SU-DHL-6 (cell line): Measurements from ENCODE around the gene FITM1.
A peak's percentile ranks its signal among the peaks of the same experiment; 100 is the strongest.

Experiments
- H2AFZ ChIP-seq: fragments of 200-600 bp; sonication (generic); 2 replicates; pipeline ENCODE4 v1.6.1; 2014; ENCODE audit warnings: low read depth, mild to moderate bottlenecking, moderate library complexity, mixed read lengths, antibody characterized with exemption, low read length; ENCODE audit not compliant: severe bottlenecking
- H3F3A ChIP-seq: fragments of 200-600 bp; shearing (Covaris generic); 2 replicates; pipeline ENCODE4 v1.6.0; 2016; ENCODE audit warnings: antibody characterized with exemption, mild to moderate bottlenecking; ENCODE audit not compliant: insufficient read depth
- H3K27ac ChIP-seq: fragments of 200-600 bp; sonication (generic); 2 replicates; pipeline ENCODE4 v1.5.1; 2016; ENCODE audit warnings: low read depth, mild to moderate bottlenecking, low read length, moderate library complexity, mixed read lengths
- H3K27me3 ChIP-seq: fragments of 200-600 bp; sonication (generic), shearing (Covaris generic); 2 replicates; pipeline ENCODE4 v1.6.0; 2014; ENCODE audit warnings: mild to moderate bottlenecking, low read length
- H3K36me3 ChIP-seq: fragments of 200-600 bp; sonication (generic); 2 replicates; pipeline ENCODE4 v1.6.1; 2014; ENCODE audit warnings: mild to moderate bottlenecking, low read length, mixed read lengths
- H3K4me2 ChIP-seq: fragments of 300-600, 200-600 bp; shearing (Covaris generic), sonication (generic); 2 replicates; pipeline ENCODE4 v1.6.0; 2014; ENCODE audit warnings: low read length, low read depth, mild to moderate bottlenecking; ENCODE audit not compliant: poor library complexity, severe bottlenecking
- H3K4me3 ChIP-seq: fragments of 200-600 bp; sonication (generic); 2 replicates; pipeline ENCODE4 v1.5.1; 2014; ENCODE audit warnings: antibody characterized with exemption, low read length, mild to moderate bottlenecking, mixed read lengths; ENCODE audit not compliant: insufficient read depth, poor library complexity, severe bottlenecking
- H3K79me2 ChIP-seq: fragments of 200-600 bp; sonication (generic); 2 replicates; pipeline ENCODE4 v1.6.1; 2014; ENCODE audit warnings: mild to moderate bottlenecking, low read length, moderate library complexity; ENCODE audit not compliant: insufficient read depth
- H3K9ac ChIP-seq: fragments of 200-600 bp; sonication (generic); 2 replicates; pipeline ENCODE4 v1.7.0; 2014; ENCODE audit warnings: mild to moderate bottlenecking, low read length
- H3K9me2 ChIP-seq: fragments of 200-600 bp; sonication (generic); replicated peaks from 2 replicates; pipeline ENCODE4 v1.6.1; 2014; ENCODE audit warnings: low read length; ENCODE audit not compliant: insufficient read depth
- H3K9me3 ChIP-seq: fragments of 200-600 bp; sonication (generic); 2 replicates; pipeline ENCODE4 v1.6.1; 2014; ENCODE audit warnings: low read length, mixed read lengths; ENCODE audit not compliant: insufficient read depth
- H4K20me1 ChIP-seq: fragments of 200-600 bp; sonication (generic); 2 replicates; pipeline ENCODE4 v1.6.1; 2014; ENCODE audit warnings: low read depth, mild to moderate bottlenecking, antibody characterized with exemption, low read length, moderate library complexity, mixed read lengths
- EZH2phosphoT487 ChIP-seq: fragments of 200-600 bp; sonication (generic), shearing (Covaris generic); conservative IDR thresholded peaks from 2 replicates; pipeline ENCODE4 v1.6.1; 2018; ENCODE audit warnings: mild to moderate bottlenecking, antibody characterized with exemption, low read length, moderate library complexity, mixed read lengths
- TF ChIP-seq, protein P1 (sequence below): fragments of 200-600 bp; sonication (generic); IDR thresholded peaks from one replicate; pipeline ENCODE4 v1.5.1; 2017; ENCODE audit warnings: antibody characterized with exemption, mild to moderate bottlenecking, low read length, moderate library complexity; ENCODE audit not compliant: insufficient read depth, poor library complexity, severe bottlenecking

The FITM1 gene

GRCh38 chr14:24138396-24139271 lies 8.2 kb downstream of the FITM1 start:
- H3K4me2 ChIP-seq: peak overlapping the region; percentile 89
- H3K27me3 ChIP-seq: no peaks in the 10 kb centered on the region
- no peaks in the 10 kb centered on the region for H3K9me3 ChIP-seq
- H3F3A ChIP-seq: peaks cover 39% of the 10 kb centered on the region
- H3K9me2 ChIP-seq: no peaks in the 10 kb centered on the region
- no peaks in the 10 kb centered on the region for H3K36me3 ChIP-seq
- H3K79me2 ChIP-seq: peaks cover 20% of the 10 kb centered on the region
- H3K27ac ChIP-seq: no peak overlapping the region
- H3K9ac ChIP-seq: no peak overlapping the region
- no peaks in the 10 kb centered on the region for H4K20me1 ChIP-seq
- H2AFZ ChIP-seq: no peak overlapping the region
- no peak overlapping the region for H3K4me3 ChIP-seq
- no peak for TF ChIP-seq EZH2phosphoT487
- TF ChIP-seq, protein P1, sequence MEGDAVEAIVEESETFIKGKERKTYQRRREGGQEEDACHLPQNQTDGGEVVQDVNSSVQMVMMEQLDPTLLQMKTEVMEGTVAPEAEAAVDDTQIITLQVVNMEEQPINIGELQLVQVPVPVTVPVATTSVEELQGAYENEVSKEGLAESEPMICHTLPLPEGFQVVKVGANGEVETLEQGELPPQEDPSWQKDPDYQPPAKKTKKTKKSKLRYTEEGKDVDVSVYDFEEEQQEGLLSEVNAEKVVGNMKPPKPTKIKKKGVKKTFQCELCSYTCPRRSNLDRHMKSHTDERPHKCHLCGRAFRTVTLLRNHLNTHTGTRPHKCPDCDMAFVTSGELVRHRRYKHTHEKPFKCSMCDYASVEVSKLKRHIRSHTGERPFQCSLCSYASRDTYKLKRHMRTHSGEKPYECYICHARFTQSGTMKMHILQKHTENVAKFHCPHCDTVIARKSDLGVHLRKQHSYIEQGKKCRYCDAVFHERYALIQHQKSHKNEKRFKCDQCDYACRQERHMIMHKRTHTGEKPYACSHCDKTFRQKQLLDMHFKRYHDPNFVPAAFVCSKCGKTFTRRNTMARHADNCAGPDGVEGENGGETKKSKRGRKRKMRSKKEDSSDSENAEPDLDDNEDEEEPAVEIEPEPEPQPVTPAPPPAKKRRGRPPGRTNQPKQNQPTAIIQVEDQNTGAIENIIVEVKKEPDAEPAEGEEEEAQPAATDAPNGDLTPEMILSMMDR: no peak

GRCh38 chr14:24139272-24139934 lies 8.9 kb downstream of the FITM1 start:
- H3K36me3 ChIP-seq: 0 out of 2 replicates have a peak, but pooled peaks cover 2% of the 10 kb centered on the region
- no peaks in the 10 kb centered on the region for H4K20me1 ChIP-seq
- TF ChIP-seq, protein P1: no peak
- TF ChIP-seq EZH2phosphoT487: no peak
- H3K79me2 ChIP-seq: peaks cover 20% of the 10 kb centered on the region
- no peaks in the 10 kb centered on the region for H3K9me3 ChIP-seq
- H2AFZ ChIP-seq: no peak overlapping the region
- H3K9me2 ChIP-seq: no peaks in the 10 kb centered on the region
- H3K4me3 ChIP-seq: peak overlapping the region; percentile 73
- peak overlapping the region; percentile 23; the same call in 1 of the 2 replicates for H3K27ac ChIP-seq
- peaks cover 39% of the 10 kb centered on the region for H3F3A ChIP-seq
- H3K4me2 ChIP-seq: peak overlapping the region; percentile 89
- H3K27me3 ChIP-seq: no peaks in the 10 kb centered on the region
- peak overlapping the region; percentile 80 for H3K9ac ChIP-seq

- no peak for TF ChIP-seq EZH2phosphoT487
- TF ChIP-seq, protein P1: no peak
- Histone ChIP-seq H4K20me1 (no peaks in the 10 kb centered on the region), H3K27ac (peak within 1 kb of the TSS; percentile 87), H3K27me3 (no peaks in the 10 kb centered on the region), H3F3A (peaks cover 36% of the 10 kb centered on the region), H3K4me3 (peak within 1 kb of the TSS; percentile 73), H2AFZ (peak within 1 kb of the TSS; percentile 84), H3K79me2 (peaks cover 32% of the 10 kb centered on the region), H3K9me3 (no peaks in the 10 kb centered on the region), H3K9me2 (no peaks in the 10 kb centered on the region), H3K36me3 (0 out of 2 replicates have a peak, but pooled peaks cover 6% of the 10 kb centered on the region), H3K4me2 (peak within 1 kb of the TSS; percentile 89), H3K9ac (peak within 1 kb of the TSS; percentile 80)
Observed at GRCh38 chr14:24141097-24141880, 10.8 kb downstream of the FITM1 start, which contains the start of gene EMC9. Gene EMC9, minus strand, starts transcription at chr14:24141591. Its CDS starts 287 bp downstream, at chr14:24141304.
